Glomerular visceral epithelial cell (primary cell): ENCODE results near the gene C1orf87.

Experiments used
- DNase-seq: peaks from one replicate; pipeline ENCODE4 v3.0.0-alpha.2; 2016; ENCODE audit errors: extremely low spot score

C1orf87 gene

DNA sequence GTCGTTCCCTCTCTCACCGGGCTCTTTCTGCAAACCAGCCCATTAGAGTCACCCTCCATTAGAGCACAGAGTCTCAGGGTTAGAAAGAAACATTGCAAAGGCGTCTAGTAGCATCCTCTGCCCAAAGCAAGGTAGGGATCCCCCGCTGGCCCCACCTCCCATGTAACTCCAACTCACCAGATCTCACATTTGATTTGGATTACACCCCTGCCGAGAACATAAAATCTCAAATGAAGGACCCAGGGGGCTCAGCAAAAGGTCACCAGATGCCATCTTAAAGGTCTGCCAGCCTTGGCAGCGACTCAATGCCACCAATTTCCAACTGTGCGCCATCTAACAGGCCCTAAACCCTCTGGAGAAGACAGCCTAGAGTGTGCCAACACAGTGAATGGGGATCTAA lies 14.1 kb downstream of the C1orf87 start:
- no peak for DNase-seq

DNA sequence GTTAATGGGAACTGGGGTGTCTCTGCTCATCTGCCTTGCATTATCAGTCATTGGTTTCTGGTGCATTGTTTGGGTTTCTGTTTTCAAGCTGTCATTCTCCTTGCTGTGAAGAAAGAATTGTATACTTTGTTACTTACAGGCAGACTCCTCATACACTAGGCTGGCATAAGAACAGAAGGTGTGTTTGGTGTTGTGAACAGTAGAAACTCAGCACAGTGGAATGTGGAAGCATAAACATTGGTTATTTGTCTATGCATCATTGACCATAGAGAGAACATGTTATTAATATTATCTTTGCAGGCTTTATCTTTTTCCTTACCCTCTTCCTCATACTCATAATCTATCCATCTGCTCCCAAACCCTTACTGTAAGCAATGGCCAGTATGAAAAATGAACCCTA lies 18.2 kb downstream of the C1orf87 start:
- DNase-seq: no peak

DNA sequence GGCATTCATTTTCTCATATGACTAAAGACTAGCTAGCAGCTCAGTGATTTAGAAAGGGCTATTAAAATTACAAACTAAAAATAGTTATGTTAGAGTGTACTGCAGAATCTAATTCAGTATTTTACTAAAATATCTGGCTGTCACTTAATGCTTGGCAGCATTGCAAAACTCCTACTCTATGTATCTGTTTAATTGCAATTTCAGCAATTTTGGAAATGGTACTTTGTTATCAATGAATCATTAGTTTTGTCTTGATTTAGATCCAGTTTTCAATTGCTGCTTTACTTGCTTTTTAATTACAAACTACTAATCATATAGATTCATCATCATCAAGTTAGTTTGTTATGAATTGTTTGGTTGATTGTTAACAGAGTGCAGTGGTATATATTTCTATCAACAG lies 19.2 kb downstream of the C1orf87 start:
- no peak for DNase-seq

DNA sequence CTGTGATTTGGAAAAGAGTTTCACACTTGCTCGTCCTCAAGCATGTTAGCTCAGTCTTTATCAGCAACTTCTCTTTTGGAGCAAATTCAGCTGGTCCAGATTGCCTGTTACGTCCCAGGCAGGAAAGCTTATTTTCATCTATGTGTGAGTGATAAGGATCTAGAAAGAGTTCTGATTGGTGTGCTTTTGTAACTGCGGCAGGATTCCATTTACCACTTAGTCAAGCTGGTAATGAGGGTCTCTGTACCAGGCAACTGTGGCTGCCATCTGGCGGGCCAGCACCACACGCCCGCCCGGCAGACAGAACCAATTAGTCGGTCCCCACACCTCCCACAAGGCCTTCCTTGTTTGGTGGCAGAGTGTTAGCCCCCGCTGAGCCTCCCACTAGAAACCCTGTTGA lies 21.0 kb downstream of the C1orf87 start:
- no peak for DNase-seq

DNA sequence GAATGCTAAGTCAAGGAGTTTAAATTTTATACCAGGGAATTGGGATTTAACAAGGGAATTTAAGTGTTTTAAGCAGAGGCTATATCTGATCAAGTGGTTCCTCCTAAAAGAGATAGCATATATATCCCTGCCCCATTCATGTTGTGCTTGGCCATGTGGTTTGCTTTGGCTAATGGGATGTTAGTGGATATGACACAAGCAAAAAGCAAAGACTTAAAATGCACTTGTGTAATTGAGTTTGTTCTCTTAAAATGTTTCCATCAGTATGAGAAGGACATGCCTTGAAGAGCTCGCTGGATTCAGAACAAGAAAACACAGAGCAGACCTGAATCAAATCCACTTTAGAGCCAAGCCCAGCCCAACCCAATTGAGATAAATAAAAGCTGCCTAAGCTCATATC lies 22.4 kb downstream of the C1orf87 start:
- DNase-seq: no peak

DNA sequence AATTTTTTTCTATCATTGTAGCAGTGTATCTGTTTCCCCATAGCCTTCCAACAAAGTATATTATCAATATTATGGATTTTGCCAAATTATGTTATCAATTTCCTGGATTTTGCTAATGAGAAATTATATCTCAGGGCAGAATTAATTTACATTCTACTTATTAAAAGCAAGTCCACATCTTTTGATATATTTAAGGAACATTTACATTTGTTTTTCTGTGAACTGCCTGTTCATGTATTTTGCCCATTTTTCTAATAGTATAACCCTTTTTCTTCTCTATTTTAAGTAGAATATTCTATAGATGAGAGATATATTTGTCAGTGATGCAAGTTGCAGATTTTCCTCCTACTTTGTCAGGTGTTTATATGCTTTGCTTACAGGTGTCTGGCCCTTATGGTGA lies 24.4 kb downstream of the C1orf87 start:
- DNase-seq: no peak

DNA sequence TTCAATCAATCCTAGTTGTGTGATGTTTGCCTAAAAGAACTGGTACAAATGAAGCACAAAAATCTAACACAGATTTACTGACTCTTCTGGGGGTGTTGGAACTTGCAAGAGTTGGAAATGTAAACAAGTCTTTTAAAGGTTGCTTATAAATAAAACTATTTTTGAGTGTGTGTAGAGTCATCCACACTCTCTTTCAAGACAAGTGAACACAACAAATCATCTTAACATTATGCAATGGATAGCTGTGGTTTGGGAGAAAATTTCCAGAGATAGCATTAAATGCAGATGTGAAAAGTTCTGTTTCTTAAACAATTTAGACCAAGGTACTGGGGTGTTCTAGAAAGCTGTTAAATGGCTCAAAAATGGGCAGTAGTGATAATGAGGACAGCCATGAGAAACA lies 28.7 kb downstream of the C1orf87 start:
- no peak for DNase-seq

DNA sequence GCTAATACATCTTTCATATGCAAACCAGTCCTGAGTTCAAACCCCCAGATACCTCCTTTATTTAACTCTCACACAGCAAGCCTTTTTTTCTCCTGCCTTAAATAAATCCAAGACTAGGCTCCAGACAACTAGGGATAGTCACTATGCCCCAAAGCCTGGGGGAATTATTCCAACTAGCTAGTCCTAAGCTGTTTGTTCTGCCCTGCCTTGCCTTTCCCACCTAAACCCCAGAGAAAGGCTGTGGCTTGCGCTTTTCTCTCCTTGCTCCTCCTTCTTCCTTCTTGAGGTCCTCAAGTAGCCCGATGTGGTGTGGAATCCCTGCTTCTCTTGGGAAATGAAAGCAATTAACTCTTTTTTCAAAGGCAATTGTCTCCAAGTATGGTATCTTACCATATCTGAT lies 31.8 kb downstream of the C1orf87 start:
- DNase-seq: no peak

DNA sequence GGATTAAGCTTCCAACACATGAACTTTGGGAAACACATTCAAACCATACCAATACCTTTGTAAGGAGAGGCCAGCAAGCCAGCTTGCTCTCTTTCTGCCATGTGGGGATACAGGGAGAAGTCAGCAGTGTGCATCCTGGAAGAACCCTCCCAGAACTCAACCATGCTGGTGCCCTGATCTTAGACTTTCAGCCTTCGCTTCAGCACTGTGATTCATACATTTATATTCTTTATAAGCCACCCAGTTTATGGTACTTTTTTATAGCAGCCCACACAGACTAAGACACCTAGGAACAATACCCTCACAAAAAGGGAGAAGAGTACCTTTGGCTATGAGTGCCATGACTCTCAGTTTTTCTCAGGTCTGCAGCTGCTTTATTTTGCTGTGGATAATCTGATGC lies 35.9 kb downstream of the C1orf87 start:
- DNase-seq: no peak

DNA sequence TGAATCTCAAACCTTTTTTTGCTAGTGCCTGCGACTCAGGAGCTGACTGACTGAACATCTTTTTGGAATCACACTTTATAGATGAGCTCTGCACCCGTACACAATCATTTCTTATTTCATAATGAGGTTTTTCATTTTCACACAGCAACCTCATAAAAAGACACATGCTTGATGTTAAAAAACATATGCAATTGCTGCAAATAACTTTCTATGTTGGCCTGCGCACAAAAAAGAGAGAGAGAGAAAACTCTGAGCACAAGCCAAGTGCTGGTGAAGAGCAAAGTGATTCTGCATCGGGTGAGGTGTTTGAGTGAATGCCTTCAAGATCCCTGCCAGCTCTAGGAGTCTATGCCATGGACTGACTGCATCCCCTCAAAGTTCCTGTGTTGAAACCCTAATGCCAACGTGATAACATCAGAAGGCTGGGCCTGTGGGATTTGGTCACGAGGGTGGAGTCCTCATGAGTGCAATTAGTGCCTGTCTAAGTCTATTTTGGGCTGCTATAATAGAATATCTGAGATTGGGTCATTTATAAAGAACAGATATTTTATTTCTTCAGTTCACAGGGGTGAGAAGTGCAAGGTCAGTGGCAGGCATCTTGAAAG lies 36.6 kb downstream of the C1orf87 start:
- DNase-seq: no peak

DNA sequence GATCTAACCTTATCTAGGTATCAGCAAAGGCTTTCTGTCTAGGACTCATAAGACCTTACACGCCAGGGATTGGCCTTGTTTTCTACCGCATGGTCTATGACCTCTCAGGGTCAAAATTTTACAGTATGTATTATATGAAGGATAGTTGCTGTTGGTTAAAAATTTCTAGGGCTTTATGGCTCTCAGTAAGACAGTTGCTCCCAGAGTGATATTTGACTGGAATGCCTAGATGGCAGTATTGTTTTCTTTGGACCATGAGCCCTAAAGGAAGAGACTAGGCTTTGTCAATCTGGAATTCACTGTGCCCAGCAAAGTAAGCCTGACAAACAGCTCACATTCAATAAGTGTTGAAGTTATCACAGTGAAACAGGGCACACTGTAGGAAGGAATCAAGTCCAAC lies 37.6 kb downstream of the C1orf87 start:
- no peak for DNase-seq

DNA sequence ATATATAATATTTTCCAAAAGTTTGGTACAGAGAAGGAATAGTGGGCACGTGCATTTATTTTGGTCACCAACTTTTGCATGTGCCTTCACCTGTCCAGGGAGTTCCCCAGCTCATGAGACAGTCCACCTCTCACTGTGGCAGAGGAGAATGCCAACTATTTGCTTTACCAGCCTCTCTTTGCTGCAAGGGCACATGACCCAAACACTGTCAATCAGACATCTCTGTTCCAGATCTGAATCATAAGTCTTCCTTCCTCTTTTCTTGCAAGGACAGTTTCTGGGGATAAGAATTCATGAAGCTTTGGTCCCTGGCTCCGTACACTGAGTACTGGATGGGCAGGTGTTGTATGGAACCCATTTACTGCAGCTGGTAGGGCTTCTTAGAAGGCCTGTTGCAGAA lies 38.6 kb downstream of the C1orf87 start:
- DNase-seq: no peak

DNA sequence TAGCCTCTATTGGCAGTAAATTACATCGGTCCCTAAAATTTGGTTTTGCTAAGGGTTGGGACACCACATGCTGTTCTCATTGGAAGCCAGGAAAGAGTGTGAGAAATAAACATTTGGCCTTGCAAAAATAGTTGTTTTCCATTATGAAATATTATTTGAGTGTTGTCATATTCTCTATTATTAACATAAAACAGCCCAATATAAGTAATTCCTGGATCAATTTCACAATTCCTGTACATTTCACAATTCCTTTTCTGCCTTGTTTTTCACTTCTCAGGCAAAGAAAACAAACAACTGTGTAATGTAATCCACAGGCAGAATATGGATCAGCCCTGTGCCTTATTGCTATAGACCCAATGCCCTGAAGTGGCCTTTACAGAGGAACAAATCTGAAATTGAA lies 40.5 kb downstream of the C1orf87 start:
- DNase-seq: no peak

DNA sequence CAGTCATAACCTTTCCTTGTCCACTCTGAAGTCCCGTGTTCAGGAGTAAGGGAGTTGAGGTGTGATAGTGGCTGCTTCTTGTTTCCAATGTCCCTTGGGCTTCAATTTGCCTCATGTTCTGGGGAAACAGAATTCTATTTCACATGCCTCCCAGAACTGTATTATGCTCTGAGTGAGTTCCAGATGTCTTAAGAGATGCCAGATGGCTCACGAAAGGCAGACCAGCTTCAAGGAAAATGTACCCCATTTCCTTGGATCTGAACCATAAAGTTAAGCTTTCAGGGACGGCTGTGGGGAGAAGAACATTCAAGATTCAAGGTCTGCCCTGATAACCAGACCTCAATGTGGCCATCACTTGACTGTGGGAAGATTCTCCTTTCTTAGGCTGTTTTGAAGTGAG lies 42.4 kb downstream of the C1orf87 start:
- no peak for DNase-seq

DNA sequence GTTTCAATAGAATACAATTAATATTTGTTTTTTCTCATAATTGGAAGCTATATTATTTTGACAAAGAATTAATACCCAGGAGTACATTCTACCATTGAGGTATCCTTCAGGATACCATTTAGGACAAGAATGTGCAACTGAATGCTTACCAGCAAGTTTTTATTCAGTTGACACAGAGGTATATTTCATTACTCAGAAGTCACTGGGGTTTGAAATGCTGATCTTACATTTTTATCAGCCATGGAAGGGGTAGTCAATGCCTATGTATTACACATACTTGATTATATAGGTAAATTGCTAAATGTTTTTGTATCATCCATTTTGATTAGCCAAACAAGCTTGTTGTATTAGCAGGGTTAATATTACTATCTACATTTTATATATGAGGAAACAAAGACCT lies 48.0 kb downstream of the C1orf87 start:
- no peak for DNase-seq

DNA sequence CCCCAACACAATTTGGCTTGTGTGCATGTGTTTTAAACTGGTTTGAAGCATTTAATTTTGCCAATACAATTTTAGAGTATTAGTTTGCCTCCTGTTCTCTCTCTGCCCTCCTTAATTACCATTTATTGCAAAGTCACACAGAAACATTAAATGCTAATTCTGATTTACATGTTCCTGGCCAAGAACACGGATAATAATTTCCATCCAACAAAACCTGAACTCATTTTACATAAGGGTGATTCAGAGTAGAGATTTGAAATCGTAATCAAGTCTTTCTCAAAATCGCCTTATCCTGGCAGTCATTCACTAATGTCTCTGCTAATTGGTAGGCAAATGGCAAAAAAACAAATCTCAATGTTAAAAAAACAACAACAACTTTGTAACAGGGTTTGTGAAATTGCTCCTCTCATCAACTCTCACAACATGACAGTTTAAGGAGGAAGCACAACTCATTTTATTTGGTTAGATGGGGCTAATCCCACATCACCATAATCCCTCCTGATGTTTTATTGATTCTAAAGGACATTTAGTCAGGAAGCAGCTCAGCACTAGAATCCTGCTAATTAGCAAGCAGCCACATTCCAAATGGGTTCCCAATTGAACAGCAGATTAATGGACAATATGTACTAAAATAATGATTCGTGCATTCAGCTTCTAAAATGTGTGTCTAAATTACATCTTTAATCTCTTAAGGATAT lies 55.9 kb downstream of the C1orf87 start:
- DNase-seq: no peak

DNA sequence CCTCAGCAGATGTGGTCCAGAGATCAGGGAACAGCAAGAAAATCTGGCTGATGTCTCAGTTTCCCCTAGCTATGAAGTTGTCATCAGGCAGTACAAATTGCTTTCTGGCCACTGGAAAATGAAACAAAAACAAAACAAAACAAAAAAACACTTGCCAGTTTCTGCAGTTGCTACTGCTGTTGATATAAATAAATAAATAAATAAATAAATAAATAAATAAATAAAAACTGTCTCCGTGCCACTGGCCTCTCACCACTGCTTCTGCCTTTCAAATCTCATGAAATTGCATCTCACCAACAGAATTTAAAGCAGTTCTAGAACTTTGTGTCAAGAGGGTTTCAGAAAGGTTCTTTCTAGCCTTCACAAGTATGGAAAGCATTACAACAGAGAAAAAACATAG lies 62.9 kb downstream of the C1orf87 start:
- DNase-seq: no peak

DNA sequence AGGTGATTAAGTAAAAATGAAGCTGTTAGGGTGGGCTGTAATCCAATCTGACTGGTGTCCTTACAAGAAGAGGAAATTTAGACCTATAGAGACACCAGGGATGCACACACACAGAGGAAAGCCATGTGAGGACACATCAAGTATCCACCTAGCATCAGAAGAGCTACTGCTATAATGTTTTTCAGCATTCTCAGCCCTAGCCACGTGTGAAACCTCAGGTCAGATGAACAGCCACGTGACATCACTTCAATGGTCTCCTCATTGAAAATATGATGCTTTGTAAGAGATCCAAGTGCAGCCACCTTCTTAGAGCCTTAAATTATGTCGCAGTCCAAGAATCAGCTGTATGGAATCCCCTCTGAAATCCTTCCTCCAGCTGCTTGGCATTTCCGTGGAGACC lies 65.1 kb downstream of the C1orf87 start:
- DNase-seq: no peak

DNA sequence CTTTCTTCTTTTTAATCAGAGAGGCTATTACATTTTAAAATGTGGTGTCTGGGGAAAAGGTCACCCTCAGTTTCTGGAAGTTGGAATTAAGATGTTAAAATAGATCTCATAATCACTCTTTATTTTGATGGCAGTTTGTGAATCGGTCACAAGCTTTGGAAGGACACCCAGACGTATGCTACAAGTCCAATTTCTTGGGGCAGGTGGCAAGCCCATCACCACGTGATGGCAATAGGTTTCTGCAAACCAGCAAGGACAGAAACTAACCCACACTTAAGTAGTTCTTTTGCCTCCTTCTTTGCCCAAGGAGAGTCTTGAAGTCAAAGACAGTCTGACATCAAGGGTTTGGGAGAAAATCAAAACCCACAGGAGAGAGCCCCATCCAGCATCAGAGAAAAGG lies 72.9 kb downstream of the C1orf87 start:
- no peak for DNase-seq

DNA sequence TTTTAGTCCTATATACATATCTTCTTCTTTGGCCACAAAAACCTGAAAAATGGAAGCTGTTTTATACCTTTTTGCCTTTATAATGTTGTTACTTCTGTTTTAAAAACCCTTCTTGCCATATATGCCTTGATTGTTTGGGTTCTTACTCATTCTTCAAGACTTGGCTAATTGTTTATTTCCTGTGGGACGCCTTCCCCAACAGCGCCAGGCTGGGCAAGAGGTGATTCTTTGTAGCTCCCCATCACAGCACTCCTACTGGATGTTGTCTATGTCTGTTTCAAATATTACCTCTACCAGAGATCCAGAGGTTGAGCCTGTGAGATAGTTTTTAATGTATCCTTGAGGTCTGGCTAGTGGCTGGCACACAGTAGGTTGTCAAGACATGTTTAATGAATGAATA lies 73.8 kb downstream of the C1orf87 start:
- DNase-seq: no peak

DNA sequence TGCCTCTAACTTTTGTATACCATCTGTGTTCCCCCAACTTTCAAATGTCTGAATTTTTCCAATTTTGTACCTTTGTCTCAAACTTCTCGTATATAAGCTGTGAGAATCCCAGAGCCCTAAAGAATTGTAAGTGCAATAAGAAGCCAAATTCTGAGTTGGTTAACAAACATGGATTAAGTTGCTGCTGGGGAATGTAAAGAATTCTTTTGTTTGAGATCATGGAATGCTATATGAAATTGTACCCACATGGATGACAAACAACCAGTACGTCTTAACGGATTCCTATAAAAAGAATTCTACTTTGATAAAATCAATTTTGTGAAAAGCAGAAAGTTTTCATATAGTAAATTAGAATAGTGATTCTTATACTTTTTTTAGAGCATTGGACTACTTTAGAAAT lies 74.6 kb downstream of the C1orf87 start:
- DNase-seq: no peak

DNA sequence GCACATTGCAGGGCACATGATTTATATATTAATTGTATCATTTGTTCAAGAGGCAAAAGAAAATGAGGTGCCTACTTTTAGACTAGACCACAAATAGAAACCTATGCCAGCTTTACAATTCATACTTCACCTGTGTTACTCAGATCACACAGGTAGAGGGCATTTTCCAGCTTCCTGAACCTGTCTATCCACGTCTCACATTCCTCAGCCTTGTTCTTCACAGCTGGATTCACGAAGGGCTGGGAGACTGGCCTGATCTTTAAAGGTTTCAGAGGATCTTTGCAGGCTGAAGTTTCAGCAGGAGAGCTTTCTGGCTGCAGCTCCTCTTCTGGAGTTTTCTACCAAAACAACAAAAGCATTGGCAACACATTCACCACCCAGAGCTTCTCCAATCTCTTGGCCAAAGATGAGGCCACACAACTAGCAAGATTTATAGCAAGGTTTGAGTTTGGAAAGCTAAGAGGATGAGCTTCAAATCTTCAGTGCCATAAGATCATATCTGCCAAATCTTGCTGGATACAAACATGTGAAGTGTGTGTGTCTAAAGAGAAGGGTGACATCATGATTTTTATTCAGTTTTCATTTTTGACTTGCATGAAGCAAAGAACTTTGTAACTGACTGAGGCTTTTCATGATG lies 76.0 kb downstream of the C1orf87 start:
- DNase-seq: no peak
